Amniotic epithelial cell (primary cell): ENCODE results near the gene RNF150.

Experiments
- DNase-seq: peaks from one replicate; pipeline ENCODE4 v3.0.0-alpha.2; 2010; ENCODE audit warnings: low read depth

Gene RNF150

GRCh38 chr4:141023051-141023450, 110.2 kb downstream of the RNF150 start:
- DNase-seq = no peak

GRCh38 chr4:141022111-141022695, 111.1 kb downstream of the RNF150 start:
- DNase-seq = no peak

- no peak for DNase-seq
Observed at GRCh38 chr4:141021397-141022110, 111.7 kb downstream of the RNF150 start.

GRCh38 chr4:141020801-141021261, 112.4 kb downstream of the RNF150 start:
- DNase-seq = peak; percentile 44

GRCh38 chr4:141019768-141020167, 113.5 kb downstream of the RNF150 start:
- no peak for DNase-seq

GRCh38 chr4:141016117-141016798, 117.0 kb downstream of the RNF150 start:
- no peak for DNase-seq

GRCh38 chr4:141013899-141014298, 119.4 kb downstream of the RNF150 start:
- DNase-seq = no peak

GRCh38 chr4:141011901-141012315, 121.4 kb downstream of the RNF150 start:
- DNase-seq = no peak

- DNase-seq = no peak
Observed at GRCh38 chr4:141009931-141010330, 123.3 kb downstream of the RNF150 start.

GRCh38 chr4:141009129-141009528, 124.1 kb downstream of the RNF150 start:
- DNase-seq = no peak

GRCh38 chr4:141006242-141006802, 126.9 kb downstream of the RNF150 start:
- no peak for DNase-seq

GRCh38 chr4:141004823-141005222, 128.4 kb downstream of the RNF150 start:
- DNase-seq = no peak

- no peak for DNase-seq
Observed at GRCh38 chr4:141003193-141003592, 130.1 kb downstream of the RNF150 start.

- peak; percentile 97 for DNase-seq
Observed at GRCh38 chr4:141002323-141002805, 130.9 kb downstream of the RNF150 start.

GRCh38 chr4:140996766-140997165, 136.5 kb downstream of the RNF150 start:
- peak; percentile 55 for DNase-seq

- peak; percentile 60 for DNase-seq
Observed at GRCh38 chr4:140995058-140995457, 138.2 kb downstream of the RNF150 start.

GRCh38 chr4:140994015-140994414, 139.3 kb downstream of the RNF150 start:
- no peak for DNase-seq

- no peak for DNase-seq
Observed at GRCh38 chr4:140993370-140993769, 139.9 kb downstream of the RNF150 start.

- no peak for DNase-seq
Observed at GRCh38 chr4:140989944-140990343, 143.3 kb downstream of the RNF150 start.

- no peak for DNase-seq
Observed at GRCh38 chr4:140986045-140986444, 147.2 kb downstream of the RNF150 start.

GRCh38 chr4:140982613-140983340, 150.5 kb downstream of the RNF150 start:
- peak; percentile 58 for DNase-seq
